SU-DHL-6 (cell line): Measurements from ENCODE around the gene TASL.
"Not testable (repeated sequence)": the region's sequence is repeated elsewhere in the genome, so short reads cannot be mapped to it uniquely, and the experiment has no call there.

Experiments used
- H2AFZ ChIP-seq: fragments of 200-600 bp; sonication (generic); 2 replicates; pipeline ENCODE4 v1.6.1; 2014; ENCODE audit warnings: low read depth, mild to moderate bottlenecking, moderate library complexity, mixed read lengths, antibody characterized with exemption, low read length; ENCODE audit not compliant: severe bottlenecking
- H3F3A ChIP-seq: fragments of 200-600 bp; shearing (Covaris generic); 2 replicates; pipeline ENCODE4 v1.6.0; 2016; ENCODE audit warnings: antibody characterized with exemption, mild to moderate bottlenecking; ENCODE audit not compliant: insufficient read depth
- H3K27ac ChIP-seq: fragments of 200-600 bp; sonication (generic); 2 replicates; pipeline ENCODE4 v1.5.1; 2016; ENCODE audit warnings: low read depth, mild to moderate bottlenecking, low read length, moderate library complexity, mixed read lengths
- H3K27me3 ChIP-seq: fragments of 200-600 bp; sonication (generic), shearing (Covaris generic); 2 replicates; pipeline ENCODE4 v1.6.0; 2014; ENCODE audit warnings: mild to moderate bottlenecking, low read length
- H3K36me3 ChIP-seq: fragments of 200-600 bp; sonication (generic); 2 replicates; pipeline ENCODE4 v1.6.1; 2014; ENCODE audit warnings: mild to moderate bottlenecking, low read length, mixed read lengths
- H3K4me2 ChIP-seq: fragments of 300-600, 200-600 bp; shearing (Covaris generic), sonication (generic); 2 replicates; pipeline ENCODE4 v1.6.0; 2014; ENCODE audit warnings: low read length, low read depth, mild to moderate bottlenecking; ENCODE audit not compliant: poor library complexity, severe bottlenecking
- H3K4me3 ChIP-seq: fragments of 200-600 bp; sonication (generic); 2 replicates; pipeline ENCODE4 v1.5.1; 2014; ENCODE audit warnings: antibody characterized with exemption, low read length, mild to moderate bottlenecking, mixed read lengths; ENCODE audit not compliant: insufficient read depth, poor library complexity, severe bottlenecking
- H3K79me2 ChIP-seq: fragments of 200-600 bp; sonication (generic); 2 replicates; pipeline ENCODE4 v1.6.1; 2014; ENCODE audit warnings: mild to moderate bottlenecking, low read length, moderate library complexity; ENCODE audit not compliant: insufficient read depth
- H3K9ac ChIP-seq: fragments of 200-600 bp; sonication (generic); 2 replicates; pipeline ENCODE4 v1.7.0; 2014; ENCODE audit warnings: mild to moderate bottlenecking, low read length
- H3K9me2 ChIP-seq: fragments of 200-600 bp; sonication (generic); replicated peaks from 2 replicates; pipeline ENCODE4 v1.6.1; 2014; ENCODE audit warnings: low read length; ENCODE audit not compliant: insufficient read depth
- H3K9me3 ChIP-seq: fragments of 200-600 bp; sonication (generic); 2 replicates; pipeline ENCODE4 v1.6.1; 2014; ENCODE audit warnings: low read length, mixed read lengths; ENCODE audit not compliant: insufficient read depth
- H4K20me1 ChIP-seq: fragments of 200-600 bp; sonication (generic); 2 replicates; pipeline ENCODE4 v1.6.1; 2014; ENCODE audit warnings: low read depth, mild to moderate bottlenecking, antibody characterized with exemption, low read length, moderate library complexity, mixed read lengths
- EZH2phosphoT487 ChIP-seq: fragments of 200-600 bp; sonication (generic), shearing (Covaris generic); conservative IDR thresholded peaks from 2 replicates; pipeline ENCODE4 v1.6.1; 2018; ENCODE audit warnings: mild to moderate bottlenecking, antibody characterized with exemption, low read length, moderate library complexity, mixed read lengths
- TF ChIP-seq, protein P1 (sequence below): fragments of 200-600 bp; sonication (generic); IDR thresholded peaks from one replicate; pipeline ENCODE4 v1.5.1; 2017; ENCODE audit warnings: antibody characterized with exemption, mild to moderate bottlenecking, low read length, moderate library complexity; ENCODE audit not compliant: insufficient read depth, poor library complexity, severe bottlenecking

The TASL gene

DNA sequence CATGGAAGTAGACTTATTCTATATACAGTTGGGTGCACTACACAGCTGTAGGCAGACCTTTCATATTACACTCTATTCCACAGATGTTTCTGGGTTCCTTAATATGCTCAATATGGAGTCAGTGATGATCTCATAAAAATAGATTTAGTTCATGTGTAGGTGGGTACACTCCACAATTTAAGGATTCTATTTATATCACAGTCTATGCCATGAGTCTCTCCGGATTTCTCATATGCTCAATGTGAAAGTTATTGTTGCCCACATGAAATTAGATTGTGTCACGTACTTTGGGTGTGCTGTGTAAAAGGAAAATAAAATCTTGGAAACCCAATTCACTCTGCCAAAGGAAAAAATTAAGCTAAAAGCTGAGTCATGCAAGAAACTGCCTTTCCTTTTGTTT is 32.5 kb upstream of the TASL start:
- no peak overlapping the region for H3K4me3 ChIP-seq
- H4K20me1 ChIP-seq, result no peaks in the 10 kb centered on the region
- no peaks in the 10 kb centered on the region for H3F3A ChIP-seq
- TF ChIP-seq, protein P1, sequence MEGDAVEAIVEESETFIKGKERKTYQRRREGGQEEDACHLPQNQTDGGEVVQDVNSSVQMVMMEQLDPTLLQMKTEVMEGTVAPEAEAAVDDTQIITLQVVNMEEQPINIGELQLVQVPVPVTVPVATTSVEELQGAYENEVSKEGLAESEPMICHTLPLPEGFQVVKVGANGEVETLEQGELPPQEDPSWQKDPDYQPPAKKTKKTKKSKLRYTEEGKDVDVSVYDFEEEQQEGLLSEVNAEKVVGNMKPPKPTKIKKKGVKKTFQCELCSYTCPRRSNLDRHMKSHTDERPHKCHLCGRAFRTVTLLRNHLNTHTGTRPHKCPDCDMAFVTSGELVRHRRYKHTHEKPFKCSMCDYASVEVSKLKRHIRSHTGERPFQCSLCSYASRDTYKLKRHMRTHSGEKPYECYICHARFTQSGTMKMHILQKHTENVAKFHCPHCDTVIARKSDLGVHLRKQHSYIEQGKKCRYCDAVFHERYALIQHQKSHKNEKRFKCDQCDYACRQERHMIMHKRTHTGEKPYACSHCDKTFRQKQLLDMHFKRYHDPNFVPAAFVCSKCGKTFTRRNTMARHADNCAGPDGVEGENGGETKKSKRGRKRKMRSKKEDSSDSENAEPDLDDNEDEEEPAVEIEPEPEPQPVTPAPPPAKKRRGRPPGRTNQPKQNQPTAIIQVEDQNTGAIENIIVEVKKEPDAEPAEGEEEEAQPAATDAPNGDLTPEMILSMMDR, result no peak
- no peak for TF ChIP-seq EZH2phosphoT487
- H3K9ac ChIP-seq, result no peak overlapping the region
- no peaks in the 10 kb centered on the region for H3K27me3 ChIP-seq
- H3K4me2 ChIP-seq, result no peak overlapping the region
- H3K36me3 ChIP-seq, result no peaks in the 10 kb centered on the region
- no peaks in the 10 kb centered on the region for H3K9me2 ChIP-seq
- no peaks in the 10 kb centered on the region for H3K9me3 ChIP-seq
- no peak overlapping the region for H2AFZ ChIP-seq
- no peaks in the 10 kb centered on the region for H3K79me2 ChIP-seq
- no peak overlapping the region for H3K27ac ChIP-seq

DNA sequence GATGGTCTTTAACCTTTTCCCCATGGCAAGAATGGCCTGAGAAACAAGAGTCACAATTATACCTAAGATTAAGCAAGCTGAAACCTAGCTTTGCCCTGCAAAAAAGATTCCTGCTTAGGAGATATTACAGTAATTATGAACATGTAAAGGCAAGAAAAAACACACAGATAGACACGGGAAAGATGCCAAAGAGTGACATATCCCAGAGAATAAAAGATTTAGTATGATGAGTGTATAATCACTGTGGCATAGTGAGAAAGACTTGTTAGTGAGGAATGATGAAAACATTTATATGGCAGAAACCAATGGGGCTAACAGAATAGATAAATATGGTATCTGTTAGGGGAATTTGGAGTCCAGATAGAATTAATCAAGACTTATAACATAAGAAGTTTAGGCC is 29.6 kb upstream of the TASL start:
- H3K9me2 ChIP-seq, result no peaks in the 10 kb centered on the region
- no peaks in the 10 kb centered on the region for H3F3A ChIP-seq
- no peak overlapping the region for H2AFZ ChIP-seq
- no peak overlapping the region for H3K4me2 ChIP-seq
- H3K27ac ChIP-seq, result no peak overlapping the region
- TF ChIP-seq, protein P1, result no peak
- TF ChIP-seq EZH2phosphoT487, result no peak
- H3K79me2 ChIP-seq, result no peaks in the 10 kb centered on the region
- no peak overlapping the region for H3K4me3 ChIP-seq
- H3K9ac ChIP-seq, result no peak overlapping the region
- no peaks in the 10 kb centered on the region for H3K36me3 ChIP-seq
- no peaks in the 10 kb centered on the region for H4K20me1 ChIP-seq
- no peaks in the 10 kb centered on the region for H3K9me3 ChIP-seq
- H3K27me3 ChIP-seq, result no peaks in the 10 kb centered on the region

DNA sequence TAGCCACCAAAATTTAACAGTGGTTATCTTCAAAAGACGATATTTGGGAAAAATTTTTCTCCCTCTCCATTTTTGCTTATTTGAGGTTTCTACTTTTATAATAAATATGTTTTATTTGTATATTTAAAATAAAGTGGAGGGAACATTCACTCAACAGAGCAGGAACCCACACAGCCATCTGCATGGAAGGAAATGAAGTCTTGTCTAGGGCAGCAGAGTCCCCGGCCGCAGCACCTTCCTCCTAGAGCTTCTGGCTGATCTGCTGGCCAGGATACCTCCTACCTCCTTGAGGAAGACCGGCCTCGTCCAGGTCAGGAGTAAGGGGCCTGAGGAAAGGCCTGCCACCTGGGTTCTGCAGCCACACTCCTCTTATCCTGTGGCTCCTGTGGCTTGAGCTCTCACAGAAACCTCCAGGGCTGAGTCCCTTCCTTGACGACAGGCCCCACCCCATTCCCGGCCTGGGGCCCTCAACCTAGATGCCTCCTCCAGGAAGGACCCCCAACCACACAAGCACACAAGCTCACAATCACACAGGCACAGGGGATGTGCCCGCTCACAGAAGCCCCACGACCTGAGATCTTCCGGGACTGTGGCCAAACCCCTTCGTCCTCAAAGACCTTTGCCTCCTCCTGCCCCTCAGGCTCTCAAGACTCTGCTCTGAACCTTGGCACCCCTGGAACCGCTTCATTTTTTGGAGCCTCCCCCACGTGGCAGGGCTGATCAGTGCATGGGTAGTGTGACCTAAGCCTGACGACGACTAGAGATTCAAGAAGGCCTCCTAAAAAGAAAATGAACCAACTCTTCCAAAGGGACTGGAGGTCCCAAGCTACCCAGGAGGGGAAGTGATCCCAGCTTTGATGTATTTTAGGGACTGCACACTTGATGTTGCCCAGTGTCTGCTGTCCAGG is 23.0 kb upstream of the TASL start:
- not testable (repeated sequence) for H3K9me3 ChIP-seq, H2AFZ ChIP-seq, H3F3A ChIP-seq, H4K20me1 ChIP-seq, H3K9me2 ChIP-seq, H3K4me3 ChIP-seq, H3K27ac ChIP-seq, H3K79me2 ChIP-seq, H3K9ac ChIP-seq, H3K27me3 ChIP-seq, H3K4me2 ChIP-seq, H3K36me3 ChIP-seq
